WI38 (cell line): Measurements from ENCODE around the gene OGDH.

Experiments used
- H3K4me3 ChIP-seq: 2 replicates; pipeline ENCODE4 v1.5.1; 2011; ENCODE audit warnings: low read depth, mild to moderate bottlenecking, control low read depth, low read length
- TF ChIP-seq, protein P1 (sequence below): IDR thresholded peaks from 2 replicates; pipeline ENCODE4 v1.5.1; 2012; ENCODE audit warnings: low read depth, mild to moderate bottlenecking, control low read depth, low read length

The OGDH gene

DNA sequence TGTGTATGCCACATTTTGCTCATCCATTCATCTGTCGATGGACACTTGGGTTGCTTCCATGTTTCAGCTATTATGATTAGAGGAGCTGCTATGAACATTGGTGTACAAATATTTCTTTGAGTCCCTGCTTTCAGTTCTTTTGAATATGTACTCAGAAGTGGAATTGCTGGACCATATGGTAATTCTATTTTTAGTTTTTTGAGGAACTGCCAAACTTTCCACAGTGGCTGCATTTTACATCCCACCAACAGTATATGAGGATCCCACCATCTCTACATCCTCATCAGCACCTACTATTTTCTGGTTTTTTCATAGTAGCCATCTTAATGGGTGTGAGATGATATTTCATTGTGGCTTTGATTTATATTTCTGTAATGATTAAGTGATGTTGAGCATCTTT lies 97.5 kb downstream of the OGDH start:
- TF ChIP-seq, protein P1, sequence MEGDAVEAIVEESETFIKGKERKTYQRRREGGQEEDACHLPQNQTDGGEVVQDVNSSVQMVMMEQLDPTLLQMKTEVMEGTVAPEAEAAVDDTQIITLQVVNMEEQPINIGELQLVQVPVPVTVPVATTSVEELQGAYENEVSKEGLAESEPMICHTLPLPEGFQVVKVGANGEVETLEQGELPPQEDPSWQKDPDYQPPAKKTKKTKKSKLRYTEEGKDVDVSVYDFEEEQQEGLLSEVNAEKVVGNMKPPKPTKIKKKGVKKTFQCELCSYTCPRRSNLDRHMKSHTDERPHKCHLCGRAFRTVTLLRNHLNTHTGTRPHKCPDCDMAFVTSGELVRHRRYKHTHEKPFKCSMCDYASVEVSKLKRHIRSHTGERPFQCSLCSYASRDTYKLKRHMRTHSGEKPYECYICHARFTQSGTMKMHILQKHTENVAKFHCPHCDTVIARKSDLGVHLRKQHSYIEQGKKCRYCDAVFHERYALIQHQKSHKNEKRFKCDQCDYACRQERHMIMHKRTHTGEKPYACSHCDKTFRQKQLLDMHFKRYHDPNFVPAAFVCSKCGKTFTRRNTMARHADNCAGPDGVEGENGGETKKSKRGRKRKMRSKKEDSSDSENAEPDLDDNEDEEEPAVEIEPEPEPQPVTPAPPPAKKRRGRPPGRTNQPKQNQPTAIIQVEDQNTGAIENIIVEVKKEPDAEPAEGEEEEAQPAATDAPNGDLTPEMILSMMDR: no peak
- H3K4me3 ChIP-seq: no peak overlapping the region

DNA sequence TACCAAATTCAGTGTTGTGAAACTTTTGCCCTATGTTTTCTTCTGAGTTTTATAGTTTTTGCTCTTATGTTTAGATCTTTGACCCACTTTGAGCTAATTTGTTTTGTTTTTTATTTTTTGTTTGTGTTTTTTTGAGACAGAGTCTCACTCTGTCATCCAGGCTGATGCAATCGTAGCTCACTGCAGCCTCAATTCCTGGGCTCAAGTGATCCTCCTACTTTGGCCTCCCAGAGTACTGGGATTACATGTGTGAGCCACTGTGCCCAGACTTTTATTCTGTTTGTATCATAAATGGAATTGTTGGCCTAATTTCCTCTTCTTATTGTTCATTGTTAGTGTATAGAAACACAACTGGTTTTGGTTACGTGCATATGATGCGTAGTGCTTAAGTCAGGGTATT lies 99.0 kb downstream of the OGDH start:
- TF ChIP-seq, protein P1: no peak
- H3K4me3 ChIP-seq: no peak overlapping the region

DNA sequence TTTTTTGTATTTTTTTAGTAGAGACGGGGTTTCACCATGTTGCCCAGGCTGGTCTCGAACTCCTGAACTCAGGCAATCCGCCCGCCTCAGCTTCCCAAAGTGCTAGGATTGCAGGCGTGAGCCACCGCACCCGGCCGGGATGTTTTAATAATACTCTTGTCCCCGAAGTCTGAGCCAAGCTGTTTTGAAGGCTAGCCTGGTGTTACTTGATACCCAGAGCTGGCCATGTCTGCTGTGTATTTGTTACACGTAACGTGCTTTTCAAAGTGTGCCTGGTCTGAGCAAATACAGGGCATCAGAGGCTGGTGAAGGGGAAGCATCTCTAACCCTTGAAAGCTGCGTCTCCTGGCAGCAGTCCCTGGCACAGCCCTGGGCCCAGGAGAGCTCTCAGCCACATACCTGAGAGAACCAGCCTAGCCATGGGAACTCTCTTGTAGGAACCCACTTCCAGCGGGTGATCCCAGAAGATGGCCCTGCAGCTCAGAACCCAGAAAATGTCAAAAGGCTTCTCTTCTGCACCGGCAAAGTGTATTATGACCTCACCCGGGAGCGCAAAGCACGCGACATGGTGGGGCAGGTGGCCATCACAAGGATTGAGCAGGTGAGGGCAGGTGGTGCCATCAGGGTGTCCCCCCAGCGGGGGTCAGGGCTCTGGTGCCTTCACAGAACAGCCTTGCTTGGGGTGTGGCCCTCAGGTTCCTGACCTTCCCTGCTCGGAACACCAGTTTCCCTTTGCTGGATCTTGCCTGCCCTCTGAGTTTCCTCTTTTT lies 100.5 kb downstream of the OGDH start:
- TF ChIP-seq, protein P1: no peak
- no peak overlapping the region for H3K4me3 ChIP-seq

DNA sequence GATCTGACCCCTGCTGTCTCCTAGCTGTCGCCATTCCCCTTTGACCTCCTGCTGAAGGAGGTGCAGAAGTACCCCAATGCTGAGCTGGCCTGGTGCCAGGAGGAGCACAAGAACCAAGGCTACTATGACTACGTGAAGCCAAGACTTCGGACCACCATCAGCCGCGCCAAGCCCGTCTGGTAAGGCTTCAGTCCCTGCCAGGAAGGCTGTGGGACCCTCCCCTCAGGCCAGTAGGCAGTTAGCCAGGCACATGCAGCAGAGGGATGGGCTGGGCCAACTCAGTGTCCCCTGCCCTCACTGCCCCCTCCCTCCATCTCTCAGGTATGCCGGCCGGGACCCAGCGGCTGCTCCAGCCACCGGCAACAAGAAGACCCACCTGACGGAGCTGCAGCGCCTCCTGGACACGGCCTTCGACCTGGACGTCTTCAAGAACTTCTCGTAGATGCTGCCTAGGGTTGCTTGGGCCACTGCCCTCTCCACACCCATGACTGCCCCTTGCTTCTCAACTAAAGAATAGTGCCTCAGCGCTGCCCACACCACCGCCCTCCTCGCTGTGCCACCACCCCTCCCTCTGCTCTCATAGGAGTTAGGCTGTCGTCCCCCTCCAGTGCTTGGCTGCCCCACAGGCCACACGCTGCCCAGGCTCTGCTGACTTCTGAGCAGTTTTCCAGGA lies 101.3 kb downstream of the OGDH start:
- TF ChIP-seq, protein P1: no peak
- no peak overlapping the region for H3K4me3 ChIP-seq

DNA sequence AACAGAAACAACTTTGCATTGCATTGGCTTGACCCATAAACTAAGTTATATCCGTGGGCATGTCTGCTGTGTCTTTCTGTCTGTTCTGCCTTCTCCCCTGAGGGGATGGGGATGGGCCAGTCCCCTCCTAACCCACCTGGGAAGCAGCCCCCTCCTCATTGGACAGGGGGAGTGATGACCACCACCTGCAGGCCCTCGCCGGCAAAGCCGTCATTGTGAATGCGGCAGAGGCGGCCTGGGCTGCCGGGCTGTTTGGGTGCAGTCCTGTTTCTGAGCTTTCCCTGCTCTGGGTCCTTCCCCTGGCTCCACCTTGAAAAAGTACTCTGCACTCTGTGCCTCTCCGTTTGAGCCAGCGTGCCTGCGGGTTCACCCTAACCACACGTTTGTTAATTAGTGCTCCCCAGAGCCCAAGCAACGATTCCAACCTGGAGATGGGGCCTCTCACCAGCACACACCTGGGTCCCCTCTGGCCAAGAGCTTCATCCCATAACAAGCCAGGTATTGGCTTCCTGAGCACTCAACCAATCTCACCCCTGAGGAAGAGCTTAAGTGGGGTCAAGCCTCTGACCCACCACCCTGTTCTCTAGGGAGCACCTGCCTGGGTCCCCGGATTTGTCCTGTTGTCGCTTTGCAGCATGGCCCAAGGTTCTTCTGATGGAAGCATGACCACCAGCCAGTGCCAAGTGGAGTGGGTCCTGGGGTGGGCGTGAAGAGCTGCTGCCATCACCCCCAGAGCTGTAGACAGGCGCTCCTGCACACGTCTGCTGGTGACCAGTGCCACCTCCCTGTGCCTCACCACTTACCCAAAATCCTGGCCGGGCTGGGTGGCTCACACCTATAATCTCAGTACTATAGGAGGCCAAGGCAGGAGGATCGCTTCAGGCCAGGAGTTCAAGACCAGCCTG lies 102.8 kb downstream of the OGDH start:
- TF ChIP-seq, protein P1: no peak
- H3K4me3 ChIP-seq: no peak overlapping the region

DNA sequence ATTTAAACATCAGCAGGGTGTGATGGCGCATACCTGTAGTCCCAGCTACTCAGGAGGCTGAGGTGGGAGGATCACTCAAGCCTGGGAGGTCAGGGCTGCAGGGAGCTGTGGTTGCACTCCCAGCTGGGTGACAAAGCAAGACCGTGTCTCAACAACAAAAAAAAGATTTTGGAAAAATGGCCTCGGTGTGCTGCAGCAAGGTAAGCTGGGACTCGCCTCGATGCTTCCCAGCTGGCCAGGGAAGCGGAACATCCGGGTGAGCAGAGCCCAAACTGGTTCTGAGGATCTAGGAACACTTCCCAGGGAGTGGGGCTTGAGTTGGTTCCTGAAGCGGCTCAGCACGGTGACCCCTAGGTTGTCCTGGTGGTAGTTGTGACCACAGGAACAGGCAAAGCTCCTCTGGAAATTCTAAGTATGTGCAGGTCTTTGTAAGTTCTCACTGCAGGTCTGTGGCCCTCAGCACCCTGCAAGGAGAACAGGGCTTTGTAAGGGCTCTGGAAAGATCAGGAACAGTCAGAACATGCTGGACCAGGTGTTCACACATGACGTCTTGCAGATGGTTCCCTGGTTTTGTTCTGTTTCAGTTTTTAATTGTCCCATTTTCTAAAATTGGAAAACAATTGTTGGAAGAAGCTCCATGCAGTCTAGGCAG lies 103.6 kb downstream of the OGDH start:
- H3K4me3 ChIP-seq: no peak overlapping the region

More for the DNA sequence above, 103.6 kb downstream of the OGDH start:
- TF ChIP-seq, protein P1: no peak
